ENCODE measurements around the gene HSPA2. TPM values are rescaled to one million over a fixed set of nuclear protein-coding genes. Genes with fewer than 3 reads are reported as not detected.
"Not testable (repeated sequence)": the region's sequence is repeated elsewhere in the genome, so short reads cannot be mapped to it uniquely, and the experiment has no call there.

HSPA2 gene
- polyA plus RNA-seq, 4 donors: 19.6 to 27.1 (median 22.5) TPM

GRCh38 chr14:64510825-64511671 lies 29.5 kb upstream of the HSPA2 start:
- DNase-seq (ENCODE audit: low read depth in 4 of 4, low spot score in 3 of 4): peak in 3 of 4 donors; percentile 46 to 58 (median 54)

GRCh38 chr14:64513271-64513670 lies 27.3 kb upstream of the HSPA2 start:
- no peak for DNase-seq (ENCODE audit: low read depth in 4 of 4, low spot score in 3 of 4)

GRCh38 chr14:64515053-64515452 lies 25.5 kb upstream of the HSPA2 start:
- DNase-seq (ENCODE audit: low read depth in 4 of 4, low spot score in 3 of 4): no peak

DNA sequence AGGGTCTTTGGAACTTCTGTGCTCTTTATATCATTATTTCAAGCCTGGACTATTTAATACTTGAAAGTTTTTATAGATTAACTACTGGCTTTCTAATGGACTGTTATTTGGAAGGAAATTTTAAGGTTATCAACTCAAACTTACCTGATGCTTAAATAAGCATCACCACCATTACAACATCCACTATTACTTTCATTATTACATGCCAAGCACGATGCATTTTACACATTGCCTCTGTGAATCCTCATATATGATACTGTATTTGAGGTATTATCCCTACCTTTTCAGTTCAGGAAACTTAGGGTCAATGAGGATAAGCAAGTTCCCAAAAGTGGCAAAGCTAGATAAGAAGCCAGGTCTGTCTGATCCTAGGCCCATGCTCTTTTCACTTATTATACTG lies 23.6 kb upstream of the HSPA2 start:
- no peak for DNase-seq (ENCODE audit: low read depth in 4 of 4, low spot score in 3 of 4)

GRCh38 chr14:64517667-64518066 lies 22.9 kb upstream of the HSPA2 start:
- DNase-seq (ENCODE audit: low read depth in 4 of 4, low spot score in 3 of 4): not testable (repeated sequence)

DNA sequence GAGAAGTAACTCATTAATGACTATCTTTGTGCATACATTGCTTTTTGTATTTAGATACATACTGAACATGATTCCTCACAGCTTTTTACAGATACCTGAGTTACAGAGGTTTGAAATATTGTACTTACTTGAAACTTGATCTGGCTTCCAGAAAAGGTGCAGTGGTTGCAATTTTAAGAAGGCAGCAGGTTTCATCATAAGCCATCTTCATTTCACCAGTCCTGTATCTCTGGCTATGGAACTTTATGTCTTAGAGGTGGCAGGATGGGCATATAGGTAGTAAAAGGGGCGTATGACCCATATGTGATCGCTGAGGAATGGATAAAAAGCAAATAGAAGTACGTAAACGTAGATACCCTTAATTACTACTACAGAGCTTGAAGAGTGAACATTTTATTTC lies 22.3 kb upstream of the HSPA2 start:
- no peak for DNase-seq (ENCODE audit: low read depth in 4 of 4, low spot score in 3 of 4)

DNA sequence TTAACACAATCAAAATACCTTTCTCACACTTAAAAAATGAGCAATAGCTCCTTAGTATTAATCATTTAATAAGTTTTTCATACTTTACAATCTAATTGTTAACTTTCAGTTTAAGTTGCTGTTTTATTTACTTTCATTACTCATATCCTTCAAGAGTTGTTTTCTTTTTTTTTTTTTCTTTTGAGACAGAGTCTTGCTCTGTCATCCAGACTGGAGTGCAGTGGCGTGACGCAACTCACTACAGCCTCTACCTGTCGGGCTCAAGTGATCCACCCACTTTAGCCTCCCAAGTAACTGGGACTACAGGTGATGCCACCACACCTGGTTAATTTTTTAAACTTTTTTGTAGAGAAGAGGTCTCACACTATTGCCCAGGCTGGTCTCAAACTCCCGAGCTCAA lies 19.8 kb upstream of the HSPA2 start:
- no peak for DNase-seq (ENCODE audit: low read depth in 4 of 4, low spot score in 3 of 4)

- no peak for DNase-seq (ENCODE audit: low read depth in 4 of 4, low spot score in 3 of 4)
Measured at GRCh38 chr14:64522591-64523355, 17.8 kb upstream of the HSPA2 start.

DNA sequence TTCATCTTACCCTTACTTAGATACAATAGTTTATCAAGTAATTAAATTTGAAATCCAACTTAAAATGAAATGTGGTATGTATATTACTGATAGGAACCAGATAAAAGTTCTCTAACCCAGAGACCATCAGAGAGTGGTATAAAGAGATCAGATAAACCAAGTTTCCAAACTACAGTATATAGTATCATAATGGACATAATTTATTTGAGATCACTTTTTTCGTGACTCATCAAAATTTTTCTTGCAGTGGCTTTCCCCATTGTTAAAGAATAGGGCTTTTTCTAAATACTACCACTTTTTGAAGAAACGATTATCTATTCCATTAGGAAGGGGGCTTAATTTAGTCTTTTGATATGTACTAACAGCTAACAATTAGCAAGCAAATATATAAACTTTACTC lies 15.2 kb upstream of the HSPA2 start:
- no peak for DNase-seq (ENCODE audit: low read depth in 4 of 4, low spot score in 3 of 4)

GRCh38 chr14:64531567-64531966 lies 9.0 kb upstream of the HSPA2 start:
- DNase-seq (ENCODE audit: low read depth in 4 of 4, low spot score in 3 of 4): no peak

DNA sequence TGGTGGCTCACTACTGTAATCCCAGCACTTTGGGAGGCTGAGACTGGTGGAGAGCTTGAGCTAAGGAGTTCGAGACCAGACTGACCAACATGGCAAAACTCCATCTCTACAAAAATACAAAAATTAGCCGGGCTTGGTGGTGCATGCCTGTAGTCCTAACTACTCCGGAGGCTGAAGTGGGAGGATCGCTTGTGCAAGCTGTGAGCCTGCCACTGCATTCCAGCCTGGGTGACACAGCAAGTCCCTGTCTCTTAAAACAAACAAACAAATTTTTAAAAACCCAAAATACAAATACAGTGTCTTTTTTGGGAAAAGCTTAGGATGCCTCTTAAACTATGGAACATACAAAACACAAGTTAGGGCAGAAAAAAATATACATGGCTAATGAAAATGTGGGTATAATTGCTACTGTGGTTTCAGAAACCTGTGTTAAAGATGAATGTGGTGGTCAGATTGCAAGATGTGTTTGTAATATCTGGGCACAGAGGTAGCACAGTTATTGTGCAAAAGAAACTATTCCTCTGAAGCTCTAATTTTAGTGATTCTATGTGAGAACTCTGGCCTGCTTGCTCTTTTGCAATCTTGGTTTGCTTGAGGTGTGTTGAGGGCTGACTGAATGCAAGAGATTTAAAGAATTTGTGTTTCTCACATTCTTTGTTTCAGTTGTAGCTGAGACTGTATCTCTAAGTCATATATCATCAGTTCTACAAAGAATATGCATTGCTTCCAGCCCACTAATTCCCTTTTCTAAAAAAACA lies 3.9 kb upstream of the HSPA2 start:
- no peak for DNase-seq (ENCODE audit: low read depth in 4 of 4, low spot score in 3 of 4)

- DNase-seq (ENCODE audit: low read depth in 4 of 4, low spot score in 3 of 4): no peak
Measured at GRCh38 chr14:64541261-64541971, 875 bp downstream of the HSPA2 start.

DNA sequence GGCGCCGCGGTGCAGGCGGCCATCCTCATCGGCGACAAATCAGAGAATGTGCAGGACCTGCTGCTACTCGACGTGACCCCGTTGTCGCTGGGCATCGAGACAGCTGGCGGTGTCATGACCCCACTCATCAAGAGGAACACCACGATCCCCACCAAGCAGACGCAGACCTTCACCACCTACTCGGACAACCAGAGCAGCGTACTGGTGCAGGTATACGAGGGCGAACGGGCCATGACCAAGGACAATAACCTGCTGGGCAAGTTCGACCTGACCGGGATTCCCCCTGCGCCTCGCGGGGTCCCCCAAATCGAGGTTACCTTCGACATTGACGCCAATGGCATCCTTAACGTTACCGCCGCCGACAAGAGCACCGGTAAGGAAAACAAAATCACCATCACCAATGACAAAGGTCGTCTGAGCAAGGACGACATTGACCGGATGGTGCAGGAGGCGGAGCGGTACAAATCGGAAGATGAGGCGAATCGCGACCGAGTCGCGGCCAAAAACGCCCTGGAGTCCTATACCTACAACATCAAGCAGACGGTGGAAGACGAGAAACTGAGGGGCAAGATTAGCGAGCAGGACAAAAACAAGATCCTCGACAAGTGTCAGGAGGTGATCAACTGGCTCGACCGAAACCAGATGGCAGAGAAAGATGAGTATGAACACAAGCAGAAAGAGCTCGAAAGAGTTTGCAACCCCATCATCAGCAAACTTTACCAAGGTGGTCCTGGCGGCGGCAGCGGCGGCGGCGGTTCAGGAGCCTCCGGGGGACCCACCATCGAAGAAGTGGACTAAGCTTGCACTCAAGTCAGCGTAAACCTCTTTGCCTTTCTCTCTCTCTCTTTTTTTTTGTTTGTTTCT lies 1.7 kb downstream of the HSPA2 start:
- DNase-seq (ENCODE audit: low read depth in 4 of 4, low spot score in 3 of 4): no peak

- DNase-seq (ENCODE audit: low read depth in 4 of 4, low spot score in 3 of 4): no peak
Measured at GRCh38 chr14:64542836-64543201, 2.3 kb downstream of the HSPA2 start.

DNA sequence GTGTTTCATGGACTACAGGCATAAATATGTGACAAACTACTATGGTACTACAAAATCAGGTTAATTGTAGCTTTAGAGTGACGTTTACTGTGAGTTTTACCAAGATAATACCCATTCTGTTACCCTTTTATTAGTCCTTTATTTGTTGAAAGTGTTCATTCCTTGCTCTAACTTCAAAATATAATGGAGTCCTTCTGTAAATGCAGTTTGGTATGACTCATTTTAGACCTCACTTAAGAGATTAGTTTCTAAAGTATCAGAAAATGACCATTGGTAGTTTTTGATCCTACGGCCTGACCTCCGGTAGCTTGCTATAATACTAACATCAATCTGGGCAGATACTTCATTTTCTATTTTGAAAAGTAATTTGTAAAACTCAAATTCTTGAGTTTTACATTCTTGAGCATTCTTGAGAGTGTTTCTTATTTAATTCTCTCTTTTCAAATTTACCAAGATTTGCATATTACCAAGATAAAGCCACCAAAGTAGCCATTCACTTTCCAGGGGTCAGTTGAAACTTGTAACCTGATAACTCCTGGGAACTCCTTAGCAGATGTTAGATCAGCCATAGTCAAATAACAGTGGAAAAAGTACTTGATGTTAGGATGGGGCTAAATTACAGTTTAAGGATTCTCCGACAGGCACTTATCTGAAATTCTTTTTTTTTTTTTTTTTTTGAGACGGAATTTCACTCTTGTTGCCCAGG lies 4.2 kb downstream of the HSPA2 start:
- no peak for DNase-seq (ENCODE audit: low read depth in 4 of 4, low spot score in 3 of 4)

GRCh38 chr14:64549016-64549415 lies 8.5 kb downstream of the HSPA2 start:
- DNase-seq (ENCODE audit: low read depth in 4 of 4, low spot score in 3 of 4): no peak

DNA sequence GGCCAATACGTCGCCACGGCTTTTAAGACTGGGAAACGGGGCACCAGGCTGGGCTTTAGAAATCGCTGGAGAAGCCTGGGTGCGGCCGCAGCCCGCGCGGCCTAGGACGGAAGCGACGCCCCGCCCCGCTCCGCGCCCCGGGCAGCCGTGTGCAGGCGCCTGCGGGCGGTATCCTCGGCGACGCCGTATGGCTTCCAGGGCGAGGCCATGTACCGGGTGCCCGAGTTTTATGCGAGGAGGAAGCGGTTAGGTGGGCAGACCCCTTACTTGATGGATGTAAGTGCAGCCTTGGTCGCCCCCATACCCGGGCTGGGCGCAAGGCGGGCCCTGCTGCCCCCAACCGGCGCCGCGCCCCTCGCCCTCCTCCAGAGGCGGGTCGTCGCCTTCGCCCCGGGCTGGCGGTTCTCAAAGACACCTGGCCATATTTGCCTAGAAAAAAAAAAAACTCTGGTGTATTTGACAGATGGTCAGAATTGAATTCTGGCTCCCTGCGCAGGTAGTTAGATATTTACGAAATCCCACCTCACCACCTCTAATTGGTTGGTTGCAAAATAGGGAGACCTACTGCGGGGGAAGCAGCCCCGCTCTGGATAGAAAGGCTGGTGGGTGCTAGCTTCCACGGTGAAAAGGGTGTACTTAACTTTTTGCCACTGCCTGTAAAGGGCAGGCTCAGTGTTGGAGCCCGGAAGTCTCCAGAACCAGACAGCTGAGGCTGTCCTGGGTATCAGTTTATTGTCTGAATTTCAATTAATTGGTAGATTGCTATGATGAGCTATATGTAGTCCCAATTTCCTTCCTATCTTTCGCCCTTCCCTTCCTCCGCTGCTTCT lies 9.5 kb downstream of the HSPA2 start, which contains the start of gene PPP1R36:
Gene PPP1R36 (plus strand): TSS at position 171 of the 830 bp plus-strand sequence. CDS start 37 bp downstream, at position 208.
- DNase-seq (ENCODE audit: low read depth in 4 of 4, low spot score in 3 of 4): no peak

All from left renal pelvis (tissue), 4 donors.